Cardiac muscle cell (in vitro differentiated cells and primary cell): ENCODE data around the gene AGPAT3. TPM values are rescaled to one million over a fixed set of nuclear protein-coding genes. Genes with fewer than 3 reads are reported as not detected.
A peak's percentile ranks its signal among the peaks of the same experiment; 100 is the strongest.

ENCODE experiments used
- DNase-seq, 2 donors: peaks; one replicate each; pipeline versions ENCODE4 v3.0.0 to v3.0.0-alpha.2; 2010 to 2017; ENCODE audit warnings: low read depth in 1 of 2, low spot score in 1 of 2
- H3K27ac ChIP-seq: fragments of 200-600 bp; sonication (generic); 2 replicates; pipeline ENCODE4 v1.5.1; 2016
- H3K27me3 ChIP-seq: fragments of 200-600 bp; sonication (generic); 2 replicates; pipeline ENCODE4 v1.6.0; 2016; ENCODE audit warnings: control low read depth
- H3K36me3 ChIP-seq: fragments of 200-600 bp; sonication (generic); 2 replicates; pipeline ENCODE4 v1.5.1; 2016; ENCODE audit warnings: control low read depth
- H3K4me1 ChIP-seq: fragments of 200-600 bp; sonication (generic); 2 replicates; pipeline ENCODE4 v1.8.1; 2017; ENCODE audit warnings: low read depth, mild to moderate bottlenecking, mixed run types
- H3K4me3 ChIP-seq: fragments of 200-600 bp; sonication (generic); 2 replicates; pipeline ENCODE4 v1.5.1; 2016; ENCODE audit warnings: mild to moderate bottlenecking
- H3K9me3 ChIP-seq: fragments of 200-600 bp; sonication (generic); 2 replicates; pipeline ENCODE4 v1.5.1; 2017; ENCODE audit warnings: low read depth, mild to moderate bottlenecking, control low read depth
- polyA plus RNA-seq: library from polyadenylated mRNA; unstranded; fragments of >200 nt; fragmentation: Nextera tagmentation; extraction: Ambion mirVana; gene quantifications from 2 replicates; pipeline ENCODE4 v1.2.1, GENCODE V29; 2016
- total RNA-seq: library from RNA; depleted of rRNA; stranded (reverse); fragments of >200 nt; gene quantifications from 2 replicates; pipeline ENCODE4 v1.2.3, GENCODE V29; 2016
- TF ChIP-seq, protein P1 (sequence below): IDR thresholded peaks from 2 replicates; pipeline ENCODE4 v1.5.1; 2012; ENCODE audit warnings: low read depth, mild to moderate bottlenecking, low read length

The AGPAT3 gene
- total and polyA plus RNA-seq, 2 experiments from 2014 or later = 12.4 to 23.6 TPM

- no peak for DNase-seq
- H3K4me1 ChIP-seq = peaks cover 17% of the 10 kb centered on the region
- no peaks in the 10 kb centered on the region for H3K9me3 ChIP-seq
- no peaks in the 10 kb centered on the region for H3K27me3 ChIP-seq
- H3K27ac ChIP-seq = no peak overlapping the region
- no peak overlapping the region for H3K4me3 ChIP-seq
- TF ChIP-seq, protein P1, sequence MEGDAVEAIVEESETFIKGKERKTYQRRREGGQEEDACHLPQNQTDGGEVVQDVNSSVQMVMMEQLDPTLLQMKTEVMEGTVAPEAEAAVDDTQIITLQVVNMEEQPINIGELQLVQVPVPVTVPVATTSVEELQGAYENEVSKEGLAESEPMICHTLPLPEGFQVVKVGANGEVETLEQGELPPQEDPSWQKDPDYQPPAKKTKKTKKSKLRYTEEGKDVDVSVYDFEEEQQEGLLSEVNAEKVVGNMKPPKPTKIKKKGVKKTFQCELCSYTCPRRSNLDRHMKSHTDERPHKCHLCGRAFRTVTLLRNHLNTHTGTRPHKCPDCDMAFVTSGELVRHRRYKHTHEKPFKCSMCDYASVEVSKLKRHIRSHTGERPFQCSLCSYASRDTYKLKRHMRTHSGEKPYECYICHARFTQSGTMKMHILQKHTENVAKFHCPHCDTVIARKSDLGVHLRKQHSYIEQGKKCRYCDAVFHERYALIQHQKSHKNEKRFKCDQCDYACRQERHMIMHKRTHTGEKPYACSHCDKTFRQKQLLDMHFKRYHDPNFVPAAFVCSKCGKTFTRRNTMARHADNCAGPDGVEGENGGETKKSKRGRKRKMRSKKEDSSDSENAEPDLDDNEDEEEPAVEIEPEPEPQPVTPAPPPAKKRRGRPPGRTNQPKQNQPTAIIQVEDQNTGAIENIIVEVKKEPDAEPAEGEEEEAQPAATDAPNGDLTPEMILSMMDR = no peak
- H3K36me3 ChIP-seq = no peaks in the 10 kb centered on the region
These were observed 154.5 kb downstream of the AGPAT3 start for GRCh38 chr21:44019568-44019958.

DNA sequence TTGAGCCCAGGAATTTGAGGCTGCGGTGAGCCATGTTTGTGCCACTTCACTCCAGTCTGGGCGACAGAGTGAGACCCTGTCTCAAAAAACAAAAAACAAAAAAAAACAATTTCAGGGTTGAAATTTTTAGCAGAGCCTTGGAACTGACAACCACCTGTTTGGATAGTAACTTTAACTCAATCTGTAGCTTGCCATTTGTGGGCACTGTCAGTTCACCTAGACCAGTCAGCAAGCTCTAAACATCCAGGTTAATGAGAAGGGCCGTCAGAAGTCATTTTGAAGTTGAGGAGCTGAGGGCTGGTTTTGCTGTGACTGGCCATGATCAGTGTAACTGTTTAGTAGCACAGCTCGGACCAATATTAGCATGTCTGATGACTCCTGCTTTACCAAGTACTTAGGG is 155.5 kb downstream of the AGPAT3 start:
- H3K27ac ChIP-seq = peak overlapping the region; percentile 78
- TF ChIP-seq, protein P1 = no peak

DNA sequence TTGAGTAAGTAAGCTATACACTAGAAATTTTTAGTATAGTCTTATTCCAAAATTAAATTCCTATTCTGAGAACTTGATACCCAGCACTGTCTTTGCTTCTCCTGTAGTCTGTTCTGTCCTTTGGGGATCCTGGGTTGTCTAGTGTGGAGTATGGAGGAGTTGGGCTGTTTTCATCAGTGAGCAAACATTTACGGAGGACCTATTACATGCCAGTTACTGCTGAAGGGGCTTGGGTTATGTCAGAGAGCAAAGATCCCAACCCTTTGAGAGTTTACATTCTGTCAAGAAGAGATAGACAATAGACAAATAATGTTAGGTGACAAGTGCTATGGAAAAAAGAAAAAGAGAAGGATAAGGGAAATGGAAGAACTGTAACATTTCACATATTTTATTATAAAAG is 156.0 kb downstream of the AGPAT3 start:
- peak overlapping the region; percentile 78 for H3K27ac ChIP-seq
- no peaks in the 10 kb centered on the region for H3K27me3 ChIP-seq
- peaks cover 22% of the 10 kb centered on the region for H3K4me1 ChIP-seq
- TF ChIP-seq, protein P1 = no peak
- H3K4me3 ChIP-seq = no peak overlapping the region
- DNase-seq = no peak
- H3K36me3 ChIP-seq = no peaks in the 10 kb centered on the region
- no peaks in the 10 kb centered on the region for H3K9me3 ChIP-seq

More for the DNA sequence above, 155.5 kb downstream of the AGPAT3 start:
- H3K9me3 ChIP-seq = no peaks in the 10 kb centered on the region
- H3K27me3 ChIP-seq = no peaks in the 10 kb centered on the region
- no peak for DNase-seq
- peaks cover 19% of the 10 kb centered on the region for H3K4me1 ChIP-seq
- no peak overlapping the region for H3K4me3 ChIP-seq
- no peaks in the 10 kb centered on the region for H3K36me3 ChIP-seq

DNA sequence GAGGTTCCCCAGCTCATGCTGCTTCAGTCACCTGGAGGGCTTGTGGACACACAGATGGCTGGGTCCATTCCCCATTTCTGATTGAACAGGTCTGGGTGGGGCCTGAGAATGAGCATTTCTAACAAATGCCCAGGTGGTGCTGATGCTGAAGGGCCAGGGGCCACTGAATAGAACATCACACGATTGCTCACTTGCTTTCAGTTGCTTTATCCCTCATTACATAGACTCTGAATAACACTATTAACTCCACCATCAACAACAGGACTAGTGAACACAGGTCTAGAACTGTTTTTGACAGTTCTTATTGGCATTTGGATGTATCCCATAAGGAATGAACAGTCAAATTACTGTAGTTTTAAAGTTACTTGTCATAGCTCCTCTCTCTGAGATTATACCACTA is 159.2 kb downstream of the AGPAT3 start:
- TF ChIP-seq, protein P1 = no peak
- H3K9me3 ChIP-seq = no peaks in the 10 kb centered on the region
- H3K4me1 ChIP-seq = peaks cover 27% of the 10 kb centered on the region
- H3K36me3 ChIP-seq = no peaks in the 10 kb centered on the region
- no peak for DNase-seq
- H3K4me3 ChIP-seq = no peak overlapping the region
- H3K27me3 ChIP-seq = no peaks in the 10 kb centered on the region
- no peak overlapping the region for H3K27ac ChIP-seq

- peak in 1 of 2 donors; percentile 83 for DNase-seq
- Histone ChIP-seq H3K27me3 (no peaks in the 10 kb centered on the region), H3K4me3 (no peak overlapping the region), H3K4me1 (peaks cover 27% of the 10 kb centered on the region), H3K9me3 (no peaks in the 10 kb centered on the region), H3K36me3 (no peaks in the 10 kb centered on the region), H3K27ac (no peak overlapping the region)
- TF ChIP-seq, protein P1 = no peak
These were observed 159.9 kb downstream of the AGPAT3 start for GRCh38 chr21:44024887-44025353.
